ENCODE data around the gene DESI2.
"Not testable (repeated sequence)": the region's sequence is repeated elsewhere in the genome, so short reads cannot be mapped to it uniquely, and the experiment has no call there.

Gene DESI2

DNA sequence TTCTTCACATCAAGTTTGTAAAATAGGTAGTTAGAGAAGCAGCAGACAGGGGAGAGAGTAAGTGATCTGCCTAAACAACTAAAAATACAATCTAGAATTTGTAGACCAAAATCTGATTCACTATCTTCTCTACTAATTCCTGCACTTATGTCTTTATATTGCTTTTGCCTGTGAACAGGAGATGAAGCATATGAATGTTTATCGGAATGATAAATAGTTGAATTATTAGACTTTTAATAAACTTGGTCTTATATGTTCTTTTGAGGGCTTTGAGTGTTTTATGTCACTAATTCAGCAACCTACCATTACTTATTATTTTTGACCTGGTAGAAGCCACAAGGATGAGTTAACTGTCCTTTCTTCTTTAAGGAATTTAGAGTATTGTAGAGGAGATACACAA is 2.3 kb downstream of the DESI2 start:
- no peak for DNase-seq

DNA sequence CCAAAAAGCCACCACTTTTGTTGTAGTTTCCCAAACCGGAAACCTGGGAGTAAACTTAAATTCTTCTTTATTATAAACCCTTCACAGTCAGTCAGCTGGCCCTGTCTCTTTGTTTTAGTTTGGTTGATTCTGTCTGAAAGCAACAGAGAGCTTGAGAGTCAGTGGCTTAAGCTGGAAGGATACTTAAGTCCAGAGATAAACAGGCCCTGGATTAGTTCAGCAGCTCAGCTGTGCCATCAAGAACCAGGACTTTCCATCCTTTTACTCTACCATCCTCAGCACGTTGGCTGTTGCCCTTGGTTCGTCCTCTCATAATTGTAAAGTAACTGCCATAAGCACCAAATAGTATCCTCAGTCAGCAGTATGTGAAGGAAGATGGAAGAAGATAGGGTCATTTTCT is 4.5 kb downstream of the DESI2 start:
- DNase-seq, result no peak

DNA sequence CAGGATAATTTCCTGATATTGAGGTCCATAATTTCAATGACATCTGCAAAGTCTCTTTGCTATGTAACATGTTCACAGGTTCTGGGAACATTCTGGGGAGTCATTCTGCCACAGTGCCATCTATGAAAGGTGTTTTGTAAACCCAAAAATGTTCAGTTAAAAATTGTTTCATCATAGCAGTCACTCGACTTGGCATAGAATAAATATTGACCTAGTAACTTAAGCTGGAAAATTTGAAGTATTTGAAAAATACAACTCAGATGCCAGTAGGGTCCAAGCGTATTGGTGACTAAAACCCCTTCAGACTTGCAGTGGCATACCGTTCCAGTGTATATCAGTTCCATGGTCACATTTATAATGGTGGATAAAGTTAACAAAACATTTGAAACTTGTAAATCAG is 6.8 kb downstream of the DESI2 start:
- no peak for DNase-seq

DNA sequence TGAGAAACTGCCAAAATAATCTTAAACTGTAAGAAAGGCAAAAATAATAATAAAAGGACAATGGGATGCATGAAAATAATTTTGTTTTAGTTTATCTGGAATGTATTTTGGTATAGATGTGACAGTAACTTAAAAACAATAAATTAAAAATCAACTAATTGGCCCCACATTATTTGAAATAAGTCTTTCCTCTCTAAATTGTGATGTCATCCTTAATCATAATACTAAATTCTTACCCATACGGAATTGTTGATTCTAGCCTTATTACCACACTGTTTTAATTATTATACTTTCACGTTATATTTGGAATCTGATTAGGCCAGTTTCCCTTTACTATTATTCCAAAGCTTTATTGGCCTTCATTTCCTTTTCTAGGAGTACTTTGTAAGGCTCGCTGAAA is 7.7 kb downstream of the DESI2 start:
- no peak for DNase-seq

DNA sequence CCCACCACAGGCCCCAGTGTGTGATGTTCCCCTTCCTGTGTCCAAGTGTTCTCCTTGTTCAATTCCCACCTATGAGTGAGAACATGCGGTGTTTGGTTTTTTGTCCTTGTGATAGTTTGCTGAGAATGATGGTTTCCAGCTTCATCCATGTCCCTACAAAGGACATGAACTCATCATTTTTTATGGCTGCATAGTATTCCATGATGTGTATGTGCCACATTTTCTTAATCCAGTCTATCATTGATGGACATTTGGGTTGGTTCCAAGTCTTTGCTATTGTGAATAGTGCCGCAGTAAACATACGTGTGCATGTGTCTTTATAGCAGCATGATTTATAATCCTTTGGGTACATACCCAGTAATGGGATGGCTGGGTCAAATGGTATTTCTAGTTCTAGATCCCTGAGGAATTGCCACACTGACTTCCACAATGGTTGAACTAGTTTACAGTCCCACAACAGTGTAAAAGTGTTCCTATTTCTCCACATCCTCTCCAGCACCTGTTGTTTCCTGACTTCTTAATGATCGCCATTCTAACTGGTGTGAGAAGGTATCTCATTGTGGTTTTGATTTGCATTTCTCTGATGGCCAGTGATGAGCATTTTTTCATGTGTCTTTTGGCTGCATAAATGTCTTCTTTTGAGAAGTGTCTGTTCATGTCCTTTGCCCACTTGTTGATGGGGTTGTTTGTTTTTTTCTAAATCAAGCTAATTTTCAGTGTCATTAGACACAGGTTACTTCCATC is 8.8 kb downstream of the DESI2 start:
- DNase-seq, result not testable (repeated sequence)

DNA sequence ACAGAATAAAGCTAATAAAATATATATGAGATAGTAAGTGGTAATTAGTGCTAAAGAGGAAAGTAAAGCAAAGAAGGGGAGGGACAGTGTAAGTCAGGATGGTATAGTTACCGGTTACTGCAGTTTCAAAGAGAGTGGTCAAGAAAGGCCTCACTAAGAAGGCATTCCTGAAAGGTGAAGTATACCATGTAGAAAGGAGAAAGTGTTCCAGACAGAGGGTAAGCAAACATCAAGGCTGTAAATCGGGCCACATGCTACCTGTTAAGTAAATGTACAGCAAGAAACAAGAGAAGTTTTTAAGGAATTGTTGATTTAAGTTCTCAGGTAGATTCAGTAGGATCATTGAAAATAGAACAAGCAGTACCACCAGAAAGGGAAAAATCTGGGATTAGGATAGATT is 9.7 kb downstream of the DESI2 start:
- no peak for DNase-seq

DNA sequence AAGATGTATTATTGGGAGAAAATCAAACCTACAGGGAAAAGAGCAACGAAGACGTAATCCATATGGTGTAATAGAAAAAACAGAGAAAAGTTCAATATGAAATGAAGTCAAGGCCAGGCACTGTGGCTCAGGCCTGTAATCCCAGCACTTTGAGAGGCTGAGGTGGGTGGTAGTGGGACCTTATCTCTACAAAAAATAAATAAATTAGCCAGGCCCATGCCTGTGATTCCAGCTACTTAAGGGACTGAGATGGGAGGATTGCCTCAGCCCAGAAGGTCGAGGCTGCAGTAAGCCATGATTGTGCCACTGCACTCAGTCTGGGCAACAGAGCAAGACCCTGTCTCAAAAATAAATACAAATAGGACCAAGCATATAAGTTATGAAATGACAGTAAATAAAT is 11.4 kb downstream of the DESI2 start:
- DNase-seq, result no peak

DNA sequence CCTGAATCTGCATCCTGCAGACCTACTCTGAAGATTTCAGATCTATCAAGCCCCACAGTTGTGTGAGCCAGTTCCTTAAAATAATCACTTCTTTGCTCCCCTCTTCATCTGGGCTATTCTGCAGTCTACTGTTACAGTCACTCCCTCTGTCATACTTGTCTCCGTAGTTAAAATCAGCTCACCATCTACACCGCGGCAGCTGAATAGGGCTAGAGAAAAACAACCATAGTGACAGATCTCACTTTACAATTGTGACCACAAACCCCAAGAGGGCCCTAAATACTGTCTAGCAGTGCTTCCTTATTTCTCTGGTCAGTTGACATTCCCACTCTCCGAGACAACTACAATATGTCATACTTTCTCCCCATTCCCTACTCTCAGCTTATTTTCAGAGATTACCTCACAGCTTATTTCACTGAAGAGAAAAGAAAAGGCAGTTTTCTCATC is 12.9 kb downstream of the DESI2 start:
- DNase-seq, result no peak

DNA sequence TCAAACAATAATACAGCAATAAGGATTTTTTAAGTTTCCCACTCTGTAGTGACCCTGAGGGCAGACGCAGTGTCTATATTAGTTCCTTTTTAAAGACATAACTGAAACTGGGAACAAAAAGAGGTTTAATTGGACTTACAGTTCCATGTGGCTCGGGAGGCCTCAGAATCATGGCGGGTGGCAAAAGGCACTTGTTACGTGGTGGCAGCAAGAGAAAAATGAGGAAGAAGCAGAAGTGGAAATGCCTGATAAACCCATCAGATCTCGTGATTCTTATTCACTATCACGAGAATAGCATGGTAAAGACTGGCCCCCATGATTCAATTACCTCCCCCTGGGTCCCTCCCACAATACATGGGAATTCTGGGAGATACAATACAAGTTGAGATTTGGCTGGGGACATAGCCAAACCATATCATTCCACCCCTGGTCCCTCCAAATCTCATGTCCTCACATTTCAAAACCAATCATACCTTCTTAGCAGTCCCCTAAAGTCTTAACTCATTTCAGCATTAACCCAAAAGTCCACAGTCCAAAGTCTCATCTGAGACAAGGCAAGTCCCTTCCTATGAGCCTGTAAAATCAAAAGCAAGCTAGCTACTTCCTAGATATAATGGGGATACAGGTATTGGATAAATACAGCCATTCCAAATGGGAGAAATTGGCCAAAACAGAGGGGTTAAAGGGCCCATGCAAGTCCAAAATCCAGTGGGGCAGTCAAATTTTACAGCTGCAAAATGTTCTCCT is 13.9 kb downstream of the DESI2 start:
- not testable (repeated sequence) for DNase-seq

DNA sequence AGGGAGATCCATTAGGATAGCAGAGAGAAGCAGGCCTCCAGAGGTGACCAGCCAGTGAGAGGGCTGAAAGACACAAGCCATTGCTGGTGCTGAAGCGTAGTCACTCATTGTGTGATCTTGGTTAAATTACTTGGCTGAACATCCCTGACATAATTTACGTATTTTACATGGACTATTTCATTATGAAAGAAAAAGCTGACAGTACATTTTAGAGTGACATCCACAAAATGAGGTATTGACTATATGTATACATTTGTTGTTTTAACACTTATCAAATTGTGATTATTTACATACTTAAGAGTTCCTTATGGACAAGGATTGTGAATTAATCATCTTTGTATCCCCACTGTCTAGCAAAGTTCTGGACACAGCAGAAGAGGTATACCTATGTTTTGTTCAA is 14.9 kb downstream of the DESI2 start:
- DNase-seq, result no peak

DNA sequence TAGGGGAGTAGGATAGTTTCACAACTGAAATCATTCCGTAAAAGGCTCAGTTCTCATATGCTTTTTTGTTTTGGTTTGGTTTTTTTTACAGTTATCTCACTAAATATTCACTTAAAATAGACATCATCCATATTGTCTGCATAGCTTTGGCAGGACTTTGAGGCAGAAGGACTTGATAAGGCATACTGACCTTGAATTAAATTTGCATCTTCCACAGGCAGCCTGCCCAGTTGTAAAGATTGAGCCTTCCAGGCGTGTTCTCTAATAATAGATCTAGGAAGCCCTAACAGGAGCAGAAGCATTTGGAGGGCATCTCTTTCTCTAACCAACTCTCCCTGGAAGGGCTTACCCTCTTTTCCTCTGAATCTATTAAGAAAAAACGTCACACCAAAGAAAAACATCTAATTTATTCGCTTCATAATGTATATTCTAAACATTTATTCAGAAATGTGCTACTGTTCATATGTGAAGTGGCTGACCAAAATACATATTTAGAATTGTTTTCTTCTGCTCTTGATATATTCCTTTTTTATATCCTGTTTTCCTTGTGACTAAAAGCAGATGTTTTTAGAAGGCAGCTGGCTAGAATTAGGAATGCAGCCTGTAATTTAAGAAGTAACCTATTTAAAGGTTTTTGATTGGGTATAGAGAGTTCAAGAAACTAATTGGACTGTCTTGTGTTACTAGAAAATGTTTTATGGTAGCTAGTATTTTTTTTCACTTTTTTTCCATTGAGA is 20.2 kb downstream of the DESI2 start:
- DNase-seq, result no peak

DNA sequence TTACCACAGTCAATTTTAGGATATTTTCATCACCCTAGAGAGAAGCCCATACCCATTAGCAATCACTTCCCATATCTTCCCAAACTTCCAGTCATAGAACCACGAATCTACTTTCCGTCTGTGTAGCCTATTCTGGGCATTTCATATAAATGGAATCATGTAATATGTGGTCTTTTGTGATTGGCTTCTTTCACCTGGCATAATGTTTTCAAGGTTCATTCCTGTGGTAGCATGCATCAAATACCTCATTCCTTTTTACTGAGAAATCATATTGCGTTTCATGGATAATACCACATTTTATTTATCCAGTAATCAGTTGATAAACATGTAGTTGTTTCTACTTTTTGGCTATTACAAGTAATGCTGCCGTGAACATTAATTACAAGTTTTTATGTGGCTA is 21.5 kb downstream of the DESI2 start:
- DNase-seq, result no peak

DNA sequence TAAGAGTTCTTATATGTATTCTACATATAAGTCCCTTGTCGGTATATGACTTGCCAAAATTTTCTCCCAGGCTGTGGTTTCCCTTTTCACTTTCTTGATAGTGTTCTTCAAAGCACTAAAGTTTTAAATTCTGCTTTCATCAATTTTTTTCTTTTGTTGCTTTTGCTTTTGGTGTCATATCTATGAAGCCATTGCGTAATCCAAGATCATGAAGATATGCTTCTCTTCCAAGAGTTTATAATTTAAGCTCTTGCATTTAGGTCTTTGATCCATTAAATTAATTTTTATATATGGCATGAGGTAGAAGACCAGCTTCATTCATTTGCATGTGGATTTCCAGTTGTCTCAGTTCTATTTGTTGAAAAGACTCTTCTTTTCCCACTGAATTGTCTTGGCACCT is 22.2 kb downstream of the DESI2 start:
- DNase-seq, result no peak

DNA sequence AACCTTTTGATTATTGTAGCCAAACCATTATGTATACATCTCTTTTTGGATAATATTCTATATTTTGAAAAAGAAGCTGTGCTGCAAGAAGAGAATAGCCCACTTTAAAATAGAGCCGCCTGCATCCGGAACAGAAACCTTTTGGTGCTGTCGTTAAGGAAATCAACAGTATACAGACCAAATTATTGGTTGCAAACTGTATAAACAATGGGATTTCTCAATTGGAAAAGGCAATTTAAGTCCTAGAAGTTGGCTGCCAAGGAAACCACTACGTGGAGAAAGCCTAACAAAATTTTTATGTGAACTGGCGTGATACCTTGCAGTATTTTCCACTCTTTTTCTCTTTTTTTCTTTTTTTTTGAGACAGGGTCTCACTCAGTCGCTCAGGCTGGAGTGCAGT is 25.8 kb downstream of the DESI2 start:
- DNase-seq, result no peak

DNA sequence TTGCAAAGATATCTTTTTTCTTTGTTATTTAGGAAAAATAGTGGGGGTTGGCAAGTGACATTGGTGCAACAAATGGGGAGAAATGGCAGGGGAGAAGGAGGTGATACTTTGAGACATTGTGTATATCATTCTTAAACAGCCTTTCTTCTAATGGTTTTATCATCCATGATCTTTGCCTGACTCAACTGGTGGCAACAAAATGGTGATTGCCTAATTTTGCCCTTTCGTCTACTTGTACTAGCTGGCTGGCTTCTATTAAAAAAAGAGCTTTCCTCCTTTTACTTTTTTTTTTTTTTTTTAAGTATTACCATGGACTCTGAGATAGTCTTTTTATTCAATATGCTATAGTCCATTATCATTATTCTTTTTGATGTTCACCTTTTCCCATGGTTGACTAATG is 27.7 kb downstream of the DESI2 start:
- no peak for DNase-seq

DNA sequence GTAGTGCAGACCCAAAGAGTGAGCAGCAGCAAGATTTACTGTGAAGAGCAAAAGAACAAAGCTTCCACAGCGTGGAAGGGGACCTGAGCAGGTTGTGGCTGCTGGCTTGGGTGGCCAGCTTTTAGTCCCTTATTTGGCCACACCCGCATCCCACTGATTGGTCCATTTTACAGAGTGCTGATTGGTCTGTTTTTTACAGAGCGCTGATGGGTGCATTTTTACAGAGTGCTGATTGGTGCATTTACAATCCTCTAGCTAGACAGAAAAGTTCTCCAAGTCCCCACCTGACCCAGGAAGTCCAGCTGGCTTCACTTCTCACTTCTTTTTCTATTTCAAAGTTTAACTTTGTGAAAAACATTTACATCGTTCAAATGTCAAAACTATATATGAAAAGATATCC is 29.2 kb downstream of the DESI2 start:
- DNase-seq, result not testable (repeated sequence)

DNA sequence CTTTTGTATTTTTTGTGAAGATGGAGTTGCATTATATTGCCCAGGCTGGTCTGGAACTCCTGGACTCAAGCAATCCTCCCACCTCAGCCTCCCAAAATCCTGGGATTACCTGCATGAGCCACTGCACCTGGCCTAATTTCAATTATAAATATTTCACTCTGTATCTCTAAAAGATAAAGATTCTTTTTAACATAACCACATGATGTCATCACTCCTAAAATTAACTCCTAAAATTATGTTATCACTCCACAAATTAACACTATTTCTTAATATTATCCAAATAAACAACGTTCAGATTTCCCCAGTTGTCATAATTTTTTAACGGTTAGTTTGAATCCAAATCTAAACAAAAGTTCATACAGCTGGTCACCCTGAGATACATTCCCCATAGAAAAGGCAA is 43.0 kb downstream of the DESI2 start:
- no peak for DNase-seq

DNA sequence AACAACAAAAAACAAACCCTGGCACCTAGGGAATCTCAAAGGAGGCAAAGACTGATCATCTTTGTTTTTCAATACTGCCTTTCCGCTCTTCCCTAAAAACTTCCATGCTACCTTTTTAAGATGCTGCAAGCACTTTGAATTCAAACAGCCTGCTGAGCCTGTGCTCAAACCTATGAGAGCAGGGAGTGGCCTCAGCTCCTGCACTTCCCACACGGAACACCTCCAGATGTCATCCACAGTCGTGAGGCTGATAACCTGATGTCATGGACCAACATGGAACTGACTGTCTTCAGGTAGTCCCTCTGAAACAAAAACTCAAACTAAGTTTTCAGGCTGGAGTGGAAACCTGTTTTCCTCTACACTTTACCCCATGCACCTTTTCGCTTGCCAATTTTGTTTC is 46.8 kb downstream of the DESI2 start:
- no peak for DNase-seq

DNA sequence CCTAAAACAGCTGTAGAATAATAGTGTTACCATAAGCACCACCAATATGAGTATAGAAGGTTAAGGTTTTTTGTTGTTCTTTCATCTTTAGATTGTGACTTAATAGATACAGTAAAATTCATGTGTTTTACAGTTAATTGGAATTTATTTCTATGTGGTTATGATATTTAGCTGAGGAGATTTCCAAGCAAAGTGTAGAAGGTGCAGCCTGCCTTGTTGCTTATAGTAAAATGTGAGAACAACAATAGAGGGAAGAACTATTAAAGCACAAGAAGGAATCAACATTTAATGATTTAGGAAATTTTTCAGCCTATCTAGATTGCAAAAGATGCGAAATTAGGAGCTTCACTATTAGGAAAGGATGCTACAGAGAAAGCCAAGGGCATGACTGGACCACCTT is 47.9 kb downstream of the DESI2 start:
- no peak for DNase-seq

DNA sequence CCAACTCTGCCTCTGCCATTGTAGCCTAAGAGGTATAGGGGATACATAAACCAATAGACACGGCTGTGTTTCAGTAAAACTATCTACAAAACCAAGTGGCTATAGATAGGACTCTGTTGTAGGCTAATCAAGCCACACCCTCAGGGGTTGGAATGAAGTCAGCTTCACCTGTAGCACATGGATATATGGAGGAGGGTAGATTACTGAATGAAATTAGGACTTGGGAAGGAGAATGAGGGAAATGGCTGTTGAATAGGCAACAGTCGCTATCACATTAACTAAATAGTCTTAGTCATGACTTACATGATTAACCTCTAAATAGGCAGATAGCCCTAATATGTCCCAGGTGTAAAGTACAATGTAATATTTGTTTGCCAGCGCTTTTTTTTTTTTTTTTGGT is 49.7 kb downstream of the DESI2 start:
- DNase-seq, result no peak

DNA sequence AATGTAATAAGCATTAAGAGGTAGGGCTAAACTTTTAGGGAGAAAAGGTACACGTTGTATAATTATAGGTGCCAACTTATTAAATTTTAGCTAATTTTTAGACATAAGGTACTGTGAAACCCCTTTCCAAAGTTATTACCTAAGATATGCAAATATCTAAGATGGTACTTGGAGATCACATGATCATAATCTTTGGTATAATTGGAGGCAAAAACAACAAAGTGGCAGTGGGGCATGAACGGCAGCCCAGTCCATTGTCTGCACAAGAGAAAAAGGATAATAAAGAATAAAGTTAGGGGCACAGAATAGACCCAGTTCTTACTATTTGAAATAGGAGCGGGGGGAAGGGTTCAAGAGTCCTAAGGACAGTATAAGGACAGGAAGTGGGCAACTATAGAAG is 51.2 kb downstream of the DESI2 start:
- no peak for DNase-seq

DNA sequence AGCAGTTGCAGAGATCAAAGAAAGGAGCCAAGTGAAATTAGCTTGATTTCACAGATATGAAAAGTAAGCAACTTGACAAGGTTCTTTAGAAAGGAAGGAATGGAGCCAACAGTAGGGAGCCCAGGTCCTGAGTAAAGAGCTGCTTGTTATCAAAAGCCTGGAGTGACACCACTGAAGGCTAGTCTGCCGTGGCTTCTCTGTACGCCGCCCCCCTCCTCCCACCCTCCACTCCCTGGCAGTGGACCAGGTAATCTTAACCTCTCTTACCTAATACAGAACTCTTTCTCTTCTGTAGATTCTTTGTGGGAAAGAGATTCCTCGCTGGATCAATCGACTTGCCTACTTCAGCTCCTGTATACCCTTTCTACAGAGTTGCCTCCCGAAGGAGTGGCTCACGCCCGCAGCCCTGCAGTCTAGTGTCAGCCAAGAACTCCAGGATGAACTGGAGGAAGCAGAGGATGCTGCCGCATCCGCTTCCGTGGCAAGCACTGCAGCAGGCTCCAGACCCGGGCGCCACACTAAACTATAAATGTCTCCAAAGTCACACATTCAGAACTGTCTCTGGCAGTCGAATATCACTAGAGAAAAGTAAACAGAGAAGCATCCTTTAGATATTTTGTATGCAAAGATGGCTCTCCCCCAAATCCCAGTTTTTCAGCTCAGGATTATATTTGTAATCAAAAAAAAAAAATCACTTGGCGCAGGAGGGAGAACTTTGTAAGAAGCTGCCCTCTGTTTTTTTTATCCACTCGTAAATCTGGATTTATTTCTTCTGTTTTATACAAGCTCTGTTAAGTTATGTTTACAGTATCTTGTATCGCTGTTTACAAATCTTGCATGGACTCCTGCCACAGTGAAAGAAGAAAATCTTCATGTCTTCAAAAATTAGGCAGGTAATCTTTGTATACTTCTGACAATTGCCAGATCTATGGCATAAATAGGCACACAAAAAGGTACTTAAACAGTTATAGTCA is 52.6 kb downstream of the DESI2 start:
- no peak for DNase-seq

DNA sequence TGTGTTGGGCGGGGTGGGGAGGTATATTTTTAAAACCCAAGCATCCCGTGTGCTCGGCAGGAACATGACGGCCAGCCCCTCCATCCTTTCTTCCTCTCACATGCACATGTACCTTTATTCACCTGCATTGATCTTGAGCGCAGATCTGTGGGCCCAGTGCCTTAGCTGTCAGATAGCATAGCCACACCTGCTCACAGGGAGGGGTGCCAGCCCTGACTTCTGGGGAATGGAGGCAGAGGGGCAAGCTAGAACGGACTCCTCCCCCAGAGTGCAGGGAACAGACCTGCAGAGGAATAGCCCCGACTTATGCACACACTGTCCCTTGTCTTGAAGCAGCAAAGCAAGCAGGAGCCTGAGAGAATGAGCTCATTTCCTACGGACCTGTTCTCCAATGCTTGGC is 56.1 kb downstream of the DESI2 start:
- DNase-seq, result no peak
